C4-2B (cell line): ENCODE data around the gene CDK6.

ENCODE experiments used
- CTCF ChIP-seq: fragments of 450-650 bp; conservative IDR thresholded peaks from 2 replicates; pipeline ENCODE4 v1.5.1; 2017; ENCODE audit warnings: mild to moderate bottlenecking
- ZFX ChIP-seq: fragments of 450-650 bp; IDR thresholded peaks from 2 replicates; pipeline ENCODE4 v1.6.1; 2017

- no peak for TF ChIP-seq CTCF
- TF ChIP-seq ZFX = no peak
These were observed 74.8 kb downstream of the CDK6 start for GRCh38 chr7:92761391-92762097.
